ENCODE measurements around the gene PUS7L.

DNA sequence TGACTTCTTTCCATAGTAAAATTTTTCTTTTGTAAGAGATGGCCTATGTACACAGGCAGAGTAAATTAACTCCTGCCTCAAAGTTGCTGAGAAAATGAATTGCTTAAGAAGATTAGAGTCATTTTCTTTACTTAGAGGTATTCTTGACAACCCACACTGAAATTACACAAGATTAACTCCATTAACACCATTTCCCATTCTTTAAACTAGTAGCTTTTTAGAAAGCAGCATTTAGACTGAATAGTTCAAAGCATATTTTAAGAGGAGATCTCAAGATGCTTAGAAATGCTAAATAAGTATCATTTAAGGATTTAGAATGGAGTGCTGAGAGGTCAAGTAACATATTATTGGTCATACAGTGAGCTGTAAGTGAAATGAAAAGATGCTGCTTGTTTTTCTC, 35.5 kb downstream of the PUS7L start:
- TF ChIP-seq REST (IDR thresholded peaks at IDR 0.05; ENCODE audit: low read depth) (no peak), NFIC (IDR thresholded peaks at IDR 0.05) (no peak), CREB1 (IDR thresholded peaks at IDR 0.05; ENCODE audit: low read depth) (no peak), TCF12 (IDR thresholded peaks at IDR 0.05; ENCODE audit: low read depth) (no peak)
- TF ChIP-seq, protein P1, sequence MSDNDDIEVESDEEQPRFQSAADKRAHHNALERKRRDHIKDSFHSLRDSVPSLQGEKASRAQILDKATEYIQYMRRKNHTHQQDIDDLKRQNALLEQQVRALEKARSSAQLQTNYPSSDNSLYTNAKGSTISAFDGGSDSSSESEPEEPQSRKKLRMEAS (IDR thresholded peaks at IDR 0.05) = no peak
